HCT116 (cell line): ENCODE results near the gene PRKAG1. TPM values are rescaled to one million over a fixed set of nuclear protein-coding genes. Genes with fewer than 3 reads are reported as not detected.

ENCODE experiments used
- ATAC-seq: fragments of 200-7000 bp; cut with Tn5 transposase; 2 replicates; pipeline ENCODE4 v1.9.1; 2020; ENCODE audit warnings: mild to moderate bottlenecking, moderate library complexity
- BruUV-seq: library from RNA; stranded (reverse); fragments of 400-500 nt; replicated peaks from 2 replicates; lab custom pipeline; 2021; lab: Mats Ljungman, UMichigan
- CTCF ChIA-PET: fragments of 300-600 bp; sonication (Branson Sonifier 250); formaldehyde crosslinking; loops from one replicate; lab custom pipeline; 2021; ENCODE audit warnings: antibody characterized with exemption; lab: Charles Lee
- POLR2A ChIA-PET: fragments of 300-600, 350-600 bp; sonication (Branson Sonifier 250); formaldehyde crosslinking; loops from one replicate; lab custom pipeline; 2021; ENCODE audit warnings: antibody characterized with exemption; lab: Charles Lee
- RAD21 ChIA-PET, 2 experiments: fragments of 300-600 bp; sonication (Branson Sonifier 250); formaldehyde crosslinking; loops; one replicate each; lab custom pipeline; 2023; ENCODE audit warnings: low total read pairs in 2 of 2; ENCODE audit not compliant: uncharacterized antibody in 2 of 2, unreplicated experiment in 2 of 2, low non-redundant PET in 1 of 2; lab: Charles Lee
- DNase-seq: peaks from one replicate; pipeline ENCODE4 v3.0.0-alpha.2; 2010; ENCODE audit warnings: low read depth, low spot score
- H2AFZ ChIP-seq: fragments of 200-600 bp; shearing (Covaris generic), sonication (generic); 2 replicates; pipeline ENCODE4 v1.6.1; 2017; ENCODE audit warnings: low read depth, mixed run types, mixed read lengths, antibody characterized with exemption, low read length; ENCODE audit not compliant: poor library complexity, severe bottlenecking
- H3K27ac ChIP-seq: 2 replicates; pipeline ENCODE4 v1.5.1; 2012; ENCODE audit warnings: low read depth, low read length
- H3K27me3 ChIP-seq: fragments of 200-600 bp; sonication (generic); 2 replicates; pipeline ENCODE4 v1.6.1; 2016; ENCODE audit warnings: mixed run types, low read length, mixed read lengths; ENCODE audit not compliant: insufficient read depth
- H3K36me3 ChIP-seq, 2 experiments: fragments of 200-500 bp in 1 of 2; fragments of 200-600 bp in 1 of 2; sonication (Bioruptor generic) in 1 of 2; sonication (generic) in 1 of 2; 2 replicates each; pipeline versions ENCODE4 v1.5.1 to v1.6.1; 2014 to 2016; ENCODE audit warnings: low read length in 2 of 2, inconsistent platforms in 1 of 2, mixed read lengths in 1 of 2, mixed run types in 1 of 2; ENCODE audit not compliant: insufficient read depth in 2 of 2, control insufficient read depth in 1 of 2
- H3K4me1 ChIP-seq, 2 experiments: fragments of 200-600 bp in 1 of 2; sonication (generic) in 1 of 2; 2 replicates each; pipeline versions ENCODE4 v1.5.1 to v1.6.1; 2012 to 2017; ENCODE audit warnings: low read length in 2 of 2, inconsistent platforms in 1 of 2, mild to moderate bottlenecking in 1 of 2, mixed read lengths in 1 of 2, mixed run types in 1 of 2, moderate library complexity in 1 of 2; ENCODE audit not compliant: insufficient read depth in 2 of 2, control insufficient read depth in 1 of 2
- H3K4me2 ChIP-seq: fragments of 200-600 bp; sonication (generic); 2 replicates; pipeline ENCODE4 v1.6.1; 2017; ENCODE audit warnings: mixed run types, low read length, mixed read lengths
- H3K4me3 ChIP-seq, 2 experiments: fragments of 200-600 bp in 1 of 2; sonication (generic) in 1 of 2; replicated peaks in 1 of 2; 2 replicates each; pipeline ENCODE4 v1.5.1; 2011 to 2016; ENCODE audit warnings: low read length in 2 of 2, control low read depth in 1 of 2, low read depth in 1 of 2, mild to moderate bottlenecking in 1 of 2, mixed read lengths in 1 of 2, mixed run types in 1 of 2
- H3K79me2 ChIP-seq: fragments of 200-600 bp; sonication (generic); 2 replicates; pipeline ENCODE4 v1.6.1; 2017; ENCODE audit warnings: mild to moderate bottlenecking, mixed run types, low read length, moderate library complexity, mixed read lengths; ENCODE audit not compliant: insufficient read depth
- H3K9ac ChIP-seq: fragments of 200-600 bp; sonication (generic); 2 replicates; pipeline ENCODE4 v1.6.1; 2016; ENCODE audit warnings: low read length, mixed read lengths
- H3K9me2 ChIP-seq: fragments of 200-600 bp; sonication (generic), shearing (Covaris generic); 2 replicates; pipeline ENCODE4 v1.6.1; 2017; ENCODE audit warnings: mixed run types, mild to moderate bottlenecking, moderate library complexity; ENCODE audit not compliant: insufficient read depth
- H3K9me3 ChIP-seq, 2 experiments: fragments of 200-500 bp in 1 of 2; fragments of 200-600 bp in 1 of 2; sonication (Bioruptor generic) in 1 of 2; sonication (generic) in 1 of 2; 2 replicates each; pipeline ENCODE4 v1.6.1; 2014 to 2017; ENCODE audit warnings: low read length in 2 of 2, mixed read lengths in 2 of 2, inconsistent platforms in 1 of 2, low read depth in 1 of 2, mild to moderate bottlenecking in 1 of 2, mixed run types in 1 of 2, moderate library complexity in 1 of 2; ENCODE audit not compliant: control insufficient read depth in 1 of 2, insufficient read depth in 1 of 2
- H4K20me1 ChIP-seq: fragments of 200-600 bp; sonication (generic), shearing (Covaris generic); 2 replicates; pipeline ENCODE4 v1.6.1; 2017; ENCODE audit warnings: mixed run types, mild to moderate bottlenecking, moderate library complexity; ENCODE audit not compliant: insufficient read depth
- CEBPB ChIP-seq: IDR thresholded peaks from 2 replicates; pipeline ENCODE4 v1.6.1; 2012; ENCODE audit warnings: low read depth
- EGR1 ChIP-seq: IDR thresholded peaks from 2 replicates; pipeline ENCODE4 v1.6.1; 2012; ENCODE audit warnings: low read depth
- ELF1 ChIP-seq: IDR thresholded peaks from 2 replicates; pipeline ENCODE4 v1.6.1; 2012; ENCODE audit warnings: low read depth, borderline replicate concordance
- EZH2 ChIP-seq: fragments of 200-600 bp; sonication (generic); IDR thresholded peaks from 2 replicates; pipeline ENCODE4 v1.6.1; 2017; ENCODE audit warnings: antibody characterized with exemption, mixed run types
- FOSL1 ChIP-seq: IDR thresholded peaks from 2 replicates; pipeline ENCODE4 v1.6.1; 2012; ENCODE audit warnings: low read depth
- POLR2AphosphoS5 ChIP-seq: IDR thresholded peaks from 2 replicates; pipeline ENCODE4 v1.6.1; 2011; ENCODE audit warnings: mild to moderate bottlenecking, low read depth, low read length, moderate library complexity
- SIN3A ChIP-seq: IDR thresholded peaks from 2 replicates; pipeline ENCODE4 v1.6.1; 2012; ENCODE audit warnings: low read depth
- SP1 ChIP-seq: IDR thresholded peaks from 2 replicates; pipeline ENCODE4 v1.6.1; 2012; ENCODE audit warnings: low read depth
- SRF ChIP-seq: IDR thresholded peaks from 2 replicates; pipeline ENCODE4 v1.6.1; 2012; ENCODE audit warnings: low read depth
- TCF7L2 ChIP-seq: IDR thresholded peaks from 2 replicates; pipeline ENCODE4 v1.7.0; 2011; ENCODE audit warnings: borderline replicate concordance, inconsistent platforms; ENCODE audit not compliant: insufficient read depth, insufficient read length; ENCODE audit errors: extremely low read depth
- ZFX ChIP-seq: fragments of 450-650 bp; IDR thresholded peaks from 2 replicates; pipeline ENCODE4 v1.6.1; 2017
- intact Hi-C: fragments of 100-400 bp; cut with micrococcal nuclease; formaldehyde crosslinking; loops from 2 replicates; pipeline ENCODE4 v1.10.0; 2022
- total RNA-seq: library from RNA; stranded (reverse); gene quantifications from one replicate; pipeline ENCODE4 v1.2.1, GENCODE V29; 2021; ENCODE audit not compliant: unreplicated experiment
- TF ChIP-seq, protein P1 (sequence below): IDR thresholded peaks from 2 replicates; pipeline ENCODE4 v1.6.1; 2011; ENCODE audit warnings: mild to moderate bottlenecking, low read length, moderate library complexity; ENCODE audit not compliant: insufficient replicate concordance; ENCODE audit errors: extremely low read depth
- TF ChIP-seq, protein P2 (sequence below): IDR thresholded peaks from 2 replicates; pipeline ENCODE4 v1.6.1; 2012
- TF ChIP-seq, protein P3 (sequence below): IDR thresholded peaks from 2 replicates; pipeline ENCODE4 v1.6.1; 2012; ENCODE audit warnings: low read depth
- TF ChIP-seq, protein P4 (sequence below), 3 experiments: fragments of 200-600 bp in 1 of 3; sonication (generic) in 1 of 3; IDR thresholded peaks in 2 of 3; conservative IDR thresholded peaks in 1 of 3; 2 replicates each; pipeline ENCODE4 v1.5.1; 2012 to 2017; ENCODE audit warnings: low read depth in 2 of 3, low read length in 2 of 3, antibody characterized with exemption in 1 of 3, borderline replicate concordance in 1 of 3, control low read depth in 1 of 3, mild to moderate bottlenecking in 1 of 3, mixed read lengths in 1 of 3, mixed run types in 1 of 3, moderate library complexity in 1 of 3; ENCODE audit not compliant: insufficient read depth in 1 of 3

PRKAG1 gene
- total RNA-seq, 1 experiment from 2014 or later: 64.6 TPM

DNA sequence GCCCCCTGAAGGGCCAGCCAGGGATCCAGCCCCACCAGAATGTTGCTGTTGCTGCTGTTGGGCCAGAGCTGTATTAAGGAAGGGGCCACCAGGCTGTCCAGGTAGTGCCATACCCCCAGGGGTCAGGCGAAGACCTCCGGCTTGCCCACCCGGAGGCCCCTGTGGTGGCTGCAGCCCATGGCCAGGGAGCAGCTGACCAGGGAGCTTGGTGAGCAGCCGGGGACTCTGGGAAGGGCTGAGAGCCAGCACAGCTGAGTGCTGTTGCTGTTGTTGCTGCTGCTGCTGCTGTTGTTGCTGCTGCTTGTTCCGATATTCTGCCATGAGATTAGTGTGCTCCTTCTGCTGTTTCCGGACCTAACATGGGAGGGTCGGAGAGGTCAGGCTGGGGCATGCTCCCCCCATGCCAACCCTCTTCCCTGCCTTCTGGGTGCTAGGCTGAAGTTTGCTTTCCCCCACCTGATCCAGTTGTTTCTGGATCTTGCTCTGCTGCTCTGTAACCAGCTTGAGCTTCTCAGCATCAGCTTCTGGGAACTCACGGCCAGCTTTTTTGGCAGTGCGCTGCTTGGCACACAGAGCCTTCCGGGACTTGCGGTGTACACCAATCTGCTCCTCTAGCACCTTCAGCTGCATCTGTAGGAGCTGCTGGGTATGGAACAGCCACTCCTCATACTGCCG lies 15.2 kb upstream of the PRKAG1 start:
- ATAC-seq: no peak
- RAD21 ChIA-PET: no interaction called here
- POLR2A ChIA-PET: no interaction called here
- Histone ChIP-seq H3K4me1 (no peaks in the 10 kb centered on the region), H3K9ac (no peak overlapping the region), H3K27ac (no peak overlapping the region), H3K36me3 (peaks cover 35 to 67% of the 10 kb centered on the region in 2 experiments), H3K27me3 (no peaks in the 10 kb centered on the region), H3K9me3 (no peaks in the 10 kb centered on the region), H3K4me2 (no peak overlapping the region), H4K20me1 (no peaks in the 10 kb centered on the region), H2AFZ (no peak overlapping the region), H3K79me2 (no peaks in the 10 kb centered on the region), H3K9me2 (no peaks in the 10 kb centered on the region), H3K4me3 (no peak overlapping the region)
- no peak for DNase-seq
- intact Hi-C loops: no loop called here
- CTCF ChIA-PET: interaction anchor here (1.1 kb wide), 1 partner anchor 10 kb away, joined by 5 read pairs; no protein-coding TSS in a partner anchor
- BruUV-seq: no TSS peak
- no peak for TF ChIP-seq TCF7L2
- no peak for TF ChIP-seq SRF
- no peak for TF ChIP-seq POLR2AphosphoS5
- TF ChIP-seq, protein P1, sequence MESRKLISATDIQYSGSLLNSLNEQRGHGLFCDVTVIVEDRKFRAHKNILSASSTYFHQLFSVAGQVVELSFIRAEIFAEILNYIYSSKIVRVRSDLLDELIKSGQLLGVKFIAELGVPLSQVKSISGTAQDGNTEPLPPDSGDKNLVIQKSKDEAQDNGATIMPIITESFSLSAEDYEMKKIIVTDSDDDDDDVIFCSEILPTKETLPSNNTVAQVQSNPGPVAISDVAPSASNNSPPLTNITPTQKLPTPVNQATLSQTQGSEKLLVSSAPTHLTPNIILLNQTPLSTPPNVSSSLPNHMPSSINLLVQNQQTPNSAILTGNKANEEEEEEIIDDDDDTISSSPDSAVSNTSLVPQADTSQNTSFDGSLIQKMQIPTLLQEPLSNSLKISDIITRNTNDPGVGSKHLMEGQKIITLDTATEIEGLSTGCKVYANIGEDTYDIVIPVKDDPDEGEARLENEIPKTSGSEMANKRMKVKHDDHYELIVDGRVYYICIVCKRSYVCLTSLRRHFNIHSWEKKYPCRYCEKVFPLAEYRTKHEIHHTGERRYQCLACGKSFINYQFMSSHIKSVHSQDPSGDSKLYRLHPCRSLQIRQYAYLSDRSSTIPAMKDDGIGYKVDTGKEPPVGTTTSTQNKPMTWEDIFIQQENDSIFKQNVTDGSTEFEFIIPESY: no peak
- TF ChIP-seq, protein P2, sequence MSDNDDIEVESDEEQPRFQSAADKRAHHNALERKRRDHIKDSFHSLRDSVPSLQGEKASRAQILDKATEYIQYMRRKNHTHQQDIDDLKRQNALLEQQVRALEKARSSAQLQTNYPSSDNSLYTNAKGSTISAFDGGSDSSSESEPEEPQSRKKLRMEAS: no peak
- no peak for TF ChIP-seq ELF1
- no peak for TF ChIP-seq SP1
- no peak for TF ChIP-seq EZH2
- TF ChIP-seq FOSL1: no peak
- TF ChIP-seq ZFX: no peak
- TF ChIP-seq SIN3A: no peak
- TF ChIP-seq, protein P3, sequence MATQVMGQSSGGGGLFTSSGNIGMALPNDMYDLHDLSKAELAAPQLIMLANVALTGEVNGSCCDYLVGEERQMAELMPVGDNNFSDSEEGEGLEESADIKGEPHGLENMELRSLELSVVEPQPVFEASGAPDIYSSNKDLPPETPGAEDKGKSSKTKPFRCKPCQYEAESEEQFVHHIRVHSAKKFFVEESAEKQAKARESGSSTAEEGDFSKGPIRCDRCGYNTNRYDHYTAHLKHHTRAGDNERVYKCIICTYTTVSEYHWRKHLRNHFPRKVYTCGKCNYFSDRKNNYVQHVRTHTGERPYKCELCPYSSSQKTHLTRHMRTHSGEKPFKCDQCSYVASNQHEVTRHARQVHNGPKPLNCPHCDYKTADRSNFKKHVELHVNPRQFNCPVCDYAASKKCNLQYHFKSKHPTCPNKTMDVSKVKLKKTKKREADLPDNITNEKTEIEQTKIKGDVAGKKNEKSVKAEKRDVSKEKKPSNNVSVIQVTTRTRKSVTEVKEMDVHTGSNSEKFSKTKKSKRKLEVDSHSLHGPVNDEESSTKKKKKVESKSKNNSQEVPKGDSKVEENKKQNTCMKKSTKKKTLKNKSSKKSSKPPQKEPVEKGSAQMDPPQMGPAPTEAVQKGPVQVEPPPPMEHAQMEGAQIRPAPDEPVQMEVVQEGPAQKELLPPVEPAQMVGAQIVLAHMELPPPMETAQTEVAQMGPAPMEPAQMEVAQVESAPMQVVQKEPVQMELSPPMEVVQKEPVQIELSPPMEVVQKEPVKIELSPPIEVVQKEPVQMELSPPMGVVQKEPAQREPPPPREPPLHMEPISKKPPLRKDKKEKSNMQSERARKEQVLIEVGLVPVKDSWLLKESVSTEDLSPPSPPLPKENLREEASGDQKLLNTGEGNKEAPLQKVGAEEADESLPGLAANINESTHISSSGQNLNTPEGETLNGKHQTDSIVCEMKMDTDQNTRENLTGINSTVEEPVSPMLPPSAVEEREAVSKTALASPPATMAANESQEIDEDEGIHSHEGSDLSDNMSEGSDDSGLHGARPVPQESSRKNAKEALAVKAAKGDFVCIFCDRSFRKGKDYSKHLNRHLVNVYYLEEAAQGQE: no peak
- TF ChIP-seq, protein P4, sequence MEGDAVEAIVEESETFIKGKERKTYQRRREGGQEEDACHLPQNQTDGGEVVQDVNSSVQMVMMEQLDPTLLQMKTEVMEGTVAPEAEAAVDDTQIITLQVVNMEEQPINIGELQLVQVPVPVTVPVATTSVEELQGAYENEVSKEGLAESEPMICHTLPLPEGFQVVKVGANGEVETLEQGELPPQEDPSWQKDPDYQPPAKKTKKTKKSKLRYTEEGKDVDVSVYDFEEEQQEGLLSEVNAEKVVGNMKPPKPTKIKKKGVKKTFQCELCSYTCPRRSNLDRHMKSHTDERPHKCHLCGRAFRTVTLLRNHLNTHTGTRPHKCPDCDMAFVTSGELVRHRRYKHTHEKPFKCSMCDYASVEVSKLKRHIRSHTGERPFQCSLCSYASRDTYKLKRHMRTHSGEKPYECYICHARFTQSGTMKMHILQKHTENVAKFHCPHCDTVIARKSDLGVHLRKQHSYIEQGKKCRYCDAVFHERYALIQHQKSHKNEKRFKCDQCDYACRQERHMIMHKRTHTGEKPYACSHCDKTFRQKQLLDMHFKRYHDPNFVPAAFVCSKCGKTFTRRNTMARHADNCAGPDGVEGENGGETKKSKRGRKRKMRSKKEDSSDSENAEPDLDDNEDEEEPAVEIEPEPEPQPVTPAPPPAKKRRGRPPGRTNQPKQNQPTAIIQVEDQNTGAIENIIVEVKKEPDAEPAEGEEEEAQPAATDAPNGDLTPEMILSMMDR (IDR thresholded peaks at IDR 0.05 in 2 of 3, conservative IDR thresholded peaks at IDR 0.05 in 1 of 3; ENCODE audit: borderline replicate concordance in 1 of 3, insufficient read depth in 1 of 3, low read depth in 2 of 3, low read length in 2 of 3): no peak
- TF ChIP-seq CEBPB: no peak
- TF ChIP-seq EGR1: no peak
